Measurements from ENCODE around the gene ISOC1. TPM values are rescaled to one million over a fixed set of nuclear protein-coding genes. Genes with fewer than 3 reads are reported as not detected.

ISOC1 gene
- 18.8 and 19.7 TPM in 2 replicates for total RNA-seq

DNA sequence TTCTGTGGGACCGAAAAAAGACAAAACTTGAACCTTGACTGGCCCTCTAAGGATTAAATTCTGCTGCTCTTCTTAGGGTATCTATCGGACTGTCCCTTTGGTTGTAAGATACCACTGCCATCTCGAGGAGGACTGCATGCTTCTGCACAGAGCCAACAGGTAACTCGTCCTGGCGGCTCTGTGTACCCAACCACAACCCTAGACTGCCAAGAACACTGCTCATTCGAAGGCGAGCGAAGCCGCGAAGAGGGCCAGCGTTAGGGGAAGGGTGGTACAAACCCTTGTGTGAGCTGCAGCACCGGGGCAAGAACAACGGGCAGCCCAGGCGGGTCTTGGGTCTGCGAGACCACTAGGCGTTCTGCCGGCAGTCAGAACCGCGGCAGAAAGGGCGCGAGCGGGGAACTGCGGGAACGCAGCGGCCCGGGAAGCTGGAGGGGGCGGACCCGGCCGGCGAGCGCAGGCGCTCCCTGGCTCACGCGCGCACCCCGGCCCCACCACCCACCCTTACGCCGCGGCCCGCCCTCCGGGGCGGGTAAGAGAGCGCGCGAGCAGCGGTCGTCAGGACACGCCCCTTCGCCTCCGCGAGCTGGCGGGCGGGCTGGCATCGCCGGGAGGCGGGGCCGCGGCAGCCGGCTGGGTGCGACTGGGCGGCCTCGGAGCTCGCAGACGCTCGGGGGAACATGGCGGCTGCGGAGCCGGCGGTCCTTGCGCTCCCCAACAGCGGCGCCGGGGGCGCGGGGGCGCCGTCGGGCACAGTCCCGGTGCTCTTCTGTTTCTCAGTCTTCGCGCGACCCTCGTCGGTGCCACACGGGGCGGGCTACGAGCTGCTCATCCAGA lies at the start of gene ISOC1:
Gene ISOC1 (plus strand): TSS at position 663 of the 837 bp plus-strand sequence. CDS start 18 bp downstream, at position 681.
- intact Hi-C loops (cut with micrococcal nuclease), result loop anchor here (1.0 to 5.0 kb wide), 5 partner anchors 32 to 1577 kb away; partner anchors contain the start of genes PRRC1 and SLC12A2

DNA sequence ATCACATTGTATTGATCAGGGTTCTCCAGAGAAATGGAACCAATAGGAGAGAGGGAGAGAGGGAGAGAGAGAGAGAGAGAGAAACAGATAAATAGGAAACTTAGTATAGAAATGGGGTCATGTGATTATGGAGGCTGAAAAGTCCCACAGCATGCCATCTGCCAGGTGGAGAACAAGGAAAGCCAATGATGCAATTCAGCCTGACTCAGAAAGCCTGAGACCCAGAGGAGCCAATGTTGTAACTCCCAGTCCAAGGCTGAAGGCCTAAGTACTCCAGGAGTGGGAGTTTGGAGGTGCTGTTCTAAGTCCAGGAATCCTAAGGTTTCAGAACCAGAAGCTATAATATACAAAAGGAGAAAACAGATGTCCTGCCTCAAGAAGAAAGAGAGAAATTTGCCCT lies 48.4 kb upstream of the ISOC1 start:
- intact Hi-C loops (cut with micrococcal nuclease), result no loop called here

- intact Hi-C loops (cut with micrococcal nuclease), result no loop called here
These were observed 46.0 kb upstream of the ISOC1 start for GRCh38 chr5:129048509-129048908.

DNA sequence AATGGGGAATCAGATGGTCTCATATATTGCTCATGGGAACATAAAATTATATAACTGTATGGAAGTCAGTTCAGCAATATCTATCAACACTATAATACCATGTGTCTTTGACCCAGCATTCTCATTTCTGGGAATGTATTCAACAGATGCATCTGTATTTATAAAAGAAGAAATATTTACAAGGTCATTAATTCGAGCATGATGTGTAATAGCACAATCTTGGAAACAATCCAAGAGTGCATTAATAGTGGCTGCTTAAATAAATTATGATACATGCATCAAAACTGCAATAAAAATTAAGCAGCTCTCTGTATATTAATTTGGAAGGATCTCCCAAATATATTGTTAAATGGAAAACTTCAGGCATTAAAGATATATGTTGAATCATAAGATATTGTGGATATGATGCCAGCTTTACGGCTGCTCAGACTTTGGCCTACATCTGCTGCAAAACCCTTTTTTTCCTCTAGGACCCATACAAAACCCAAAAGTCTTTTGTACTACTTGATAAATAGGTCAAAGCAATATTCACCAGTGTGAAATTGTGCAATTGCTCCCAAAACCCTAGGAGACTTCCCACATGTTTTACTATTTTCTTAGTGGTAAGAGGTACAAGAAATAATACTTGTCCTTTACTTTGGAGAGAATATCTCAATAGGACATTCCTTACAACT lies 45.3 kb upstream of the ISOC1 start:
- intact Hi-C loops (cut with micrococcal nuclease), result no loop called here

DNA sequence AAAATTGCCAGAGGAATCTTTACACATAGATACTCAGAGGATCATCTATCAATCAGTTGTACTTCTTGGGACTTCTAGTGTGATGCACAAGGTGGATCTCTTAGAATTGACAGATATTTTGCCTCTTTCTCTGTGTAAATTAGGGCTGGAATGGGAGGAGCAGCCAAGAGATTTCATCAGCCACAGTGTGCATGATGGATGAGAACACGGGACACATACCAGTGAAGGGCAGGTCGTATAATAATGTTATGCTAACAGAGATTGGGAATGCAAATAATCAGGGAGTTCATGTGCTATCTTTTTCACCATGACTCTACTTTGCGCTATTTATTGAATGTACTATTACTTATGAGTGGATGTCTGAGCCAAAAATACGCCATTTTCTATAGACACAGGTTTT lies 43.3 kb upstream of the ISOC1 start:
- intact Hi-C loops (cut with micrococcal nuclease), result no loop called here

DNA sequence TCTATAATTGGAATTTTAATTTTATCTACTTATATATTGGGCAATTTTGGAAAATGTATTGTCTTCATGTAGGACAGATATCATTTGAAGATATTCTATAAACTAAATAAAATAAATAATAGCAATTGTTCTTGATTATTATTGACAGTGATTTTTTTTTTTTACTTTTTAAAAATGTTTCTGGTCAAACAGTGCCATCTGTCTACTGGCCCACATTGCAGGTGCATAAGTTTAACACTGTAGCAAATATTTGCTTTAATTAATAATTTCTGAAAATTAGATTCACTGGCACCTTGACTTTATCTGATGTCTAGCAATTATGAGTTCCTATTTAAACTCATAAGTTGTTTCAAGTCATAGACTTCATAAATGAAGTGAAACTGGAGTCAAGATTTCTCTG lies 41.1 kb upstream of the ISOC1 start:
- intact Hi-C loops (cut with micrococcal nuclease), result no loop called here

DNA sequence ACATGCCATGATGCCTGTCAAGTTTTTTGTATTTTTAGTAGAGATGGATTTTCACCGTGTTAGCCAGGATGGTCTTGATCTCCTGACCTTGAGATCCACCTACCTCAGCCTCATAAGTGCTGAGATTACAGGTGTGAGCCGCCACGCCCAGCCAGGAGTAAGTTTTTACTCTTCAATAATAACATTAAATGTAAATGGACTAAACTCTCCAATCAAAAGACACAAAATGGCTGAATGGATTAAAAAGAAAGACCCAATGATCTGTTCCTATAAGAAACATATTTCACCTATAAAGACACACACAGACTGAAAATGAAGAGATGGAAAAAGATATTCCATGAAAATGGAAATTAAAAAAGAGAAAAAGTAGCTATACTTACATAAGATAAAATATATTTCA lies 37.2 kb upstream of the ISOC1 start:
- intact Hi-C loops (cut with micrococcal nuclease), result no loop called here

DNA sequence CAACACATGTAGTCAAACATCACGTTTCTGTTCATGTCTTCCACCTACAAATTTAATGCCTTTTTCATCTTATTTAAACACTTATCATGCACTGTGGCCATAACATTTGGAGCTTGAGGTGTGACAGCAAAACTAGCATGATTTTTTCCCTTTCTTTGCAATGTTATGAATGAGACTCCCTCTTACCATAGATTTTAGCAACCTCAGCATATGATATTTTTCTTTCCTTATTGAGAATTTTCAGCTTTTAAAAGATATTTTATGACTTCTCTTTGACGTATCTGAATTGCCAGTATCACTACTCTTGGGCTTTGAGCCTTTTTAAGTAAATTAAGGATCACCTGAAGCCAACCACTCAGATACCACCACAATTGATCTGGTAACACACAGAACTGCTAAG lies 32.7 kb upstream of the ISOC1 start:
- intact Hi-C loops (cut with micrococcal nuclease), result no loop called here

DNA sequence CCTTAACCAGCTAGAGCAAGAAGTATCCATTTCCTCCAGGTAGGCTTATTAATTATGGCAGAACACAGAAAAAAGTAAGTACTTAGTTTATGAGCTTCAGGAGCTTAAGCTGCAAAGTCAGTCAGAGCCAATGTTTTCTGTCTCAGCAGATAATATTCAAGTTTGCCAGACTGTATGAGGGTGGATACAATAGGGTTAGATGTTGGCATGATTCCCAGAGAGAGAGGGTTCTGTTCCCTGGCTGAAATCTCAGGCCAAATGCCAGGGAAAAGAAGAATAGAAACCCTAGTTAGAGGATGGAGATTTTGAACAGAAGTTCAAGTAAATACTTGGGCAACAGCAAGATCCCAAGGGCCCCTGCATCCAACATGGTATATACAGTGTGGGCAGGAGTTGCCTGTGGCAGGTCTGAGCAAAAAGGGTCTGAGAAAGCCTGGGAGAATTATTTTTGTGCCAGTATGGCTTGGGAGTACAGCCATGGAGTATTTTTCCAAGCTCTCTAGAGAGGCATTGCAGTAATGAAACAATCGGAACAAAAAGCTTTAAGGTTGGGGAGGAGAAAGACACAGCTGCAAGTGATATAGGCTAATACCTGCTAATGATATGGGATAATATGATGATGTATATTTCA lies 31.0 kb upstream of the ISOC1 start:
- intact Hi-C loops (cut with micrococcal nuclease), result no loop called here

- intact Hi-C loops (cut with micrococcal nuclease), result no loop called here
These were observed 28.8 kb upstream of the ISOC1 start for GRCh38 chr5:129065721-129066120.

GRCh38 chr5:129067745-129068144 lies 26.8 kb upstream of the ISOC1 start:
- intact Hi-C loops (cut with micrococcal nuclease), result no loop called here

DNA sequence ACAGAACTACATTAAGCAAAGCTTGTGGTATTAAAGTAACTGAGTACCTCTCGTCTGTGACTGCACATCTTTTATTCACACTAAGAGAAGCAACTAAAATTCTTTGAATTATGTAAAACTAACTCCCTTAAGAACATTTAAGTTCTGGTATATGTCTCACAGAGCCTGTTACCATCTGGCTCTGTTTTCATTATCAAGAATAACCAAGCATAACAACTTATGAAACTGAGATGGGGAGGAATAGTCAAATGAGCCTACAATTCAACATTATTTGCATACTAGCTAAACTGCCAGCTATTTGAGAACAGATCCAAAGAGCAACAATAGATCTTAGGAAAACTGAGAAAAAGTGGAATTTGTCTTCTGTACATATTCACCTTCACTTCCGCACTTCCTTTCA lies 25.3 kb upstream of the ISOC1 start:
- intact Hi-C loops (cut with micrococcal nuclease), result no loop called here

- intact Hi-C loops (cut with micrococcal nuclease), result no loop called here
These were observed 21.4 kb upstream of the ISOC1 start for GRCh38 chr5:129073111-129073510.

- intact Hi-C loops (cut with micrococcal nuclease), result no loop called here
These were observed 19.6 kb upstream of the ISOC1 start for GRCh38 chr5:129074903-129075302.

GRCh38 chr5:129077433-129078075 lies 17.0 kb upstream of the ISOC1 start:
- intact Hi-C loops (cut with micrococcal nuclease), result no loop called here

- intact Hi-C loops (cut with micrococcal nuclease), result no loop called here
These were observed 16.3 kb upstream of the ISOC1 start for GRCh38 chr5:129078247-129078646.

- intact Hi-C loops (cut with micrococcal nuclease), result no loop called here
These were observed 15.9 kb upstream of the ISOC1 start for GRCh38 chr5:129078660-129079059.

- intact Hi-C loops (cut with micrococcal nuclease), result no loop called here
These were observed 15.1 kb upstream of the ISOC1 start for GRCh38 chr5:129079496-129079895.

GRCh38 chr5:129080766-129081165 lies 13.8 kb upstream of the ISOC1 start:
- intact Hi-C loops (cut with micrococcal nuclease), result no loop called here

GRCh38 chr5:129082225-129083136 lies 12.1 kb upstream of the ISOC1 start:
- intact Hi-C loops (cut with micrococcal nuclease), result no loop called here

All from T-helper 2 cell treated with Interferon-gamma antibody and Interleukin-4, amounts not matched to agents 100 ng/mL and 5 ng/mL, for 36 hours (primary cell).